Coronary artery (tissue), 2 donors: Measurements from ENCODE around the gene PLXNA4.

Source experiments
- DNase-seq: peaks from one replicate; pipeline ENCODE4 v3.0.0-alpha.2; 2017; ENCODE audit warnings: low spot score
- H3K27ac ChIP-seq, 2 donors: fragments of 200-600 bp; sonication (generic); one replicate each; pipeline ENCODE4 v1.5.1; 2016 to 2019
- H3K4me3 ChIP-seq: fragments of 200-600 bp; sonication (generic); 2 replicates; pipeline ENCODE4 v1.5.1; 2016; ENCODE audit warnings: mild to moderate bottlenecking, moderate library complexity
- CTCF ChIP-seq: fragments of 200-600 bp; sonication (generic); IDR thresholded peaks from one replicate; pipeline ENCODE4 v1.5.1; 2019; ENCODE audit warnings: antibody characterized with exemption

Gene PLXNA4

GRCh38 chr7:132590162-132590561, 13.9 kb upstream of the PLXNA4 start:
- H3K27ac ChIP-seq: no peak overlapping the region
- DNase-seq: no peak
- no peak for TF ChIP-seq CTCF
- H3K4me3 ChIP-seq: no peak overlapping the region

- no peak for TF ChIP-seq CTCF
- Histone ChIP-seq H3K4me3 (no peak overlapping the region), H3K27ac (no peak overlapping the region)
- no peak for DNase-seq
These were observed 12.3 kb upstream of the PLXNA4 start for GRCh38 chr7:132588596-132588995.

- no peak for TF ChIP-seq CTCF
- Histone ChIP-seq H3K4me3 (no peak overlapping the region), H3K27ac (no peak overlapping the region)
- DNase-seq: no peak
These were observed 8.7 kb upstream of the PLXNA4 start for GRCh38 chr7:132584796-132585494.

- no peak for DNase-seq
- TF ChIP-seq CTCF: no peak
These were observed 5.2 kb upstream of the PLXNA4 start for GRCh38 chr7:132581431-132581830.

GRCh38 chr7:132580717-132581285, 4.5 kb upstream of the PLXNA4 start:
- no peak overlapping the region for H3K27ac ChIP-seq
- peak; percentile 57 for TF ChIP-seq CTCF
- no peak overlapping the region for H3K4me3 ChIP-seq
- DNase-seq: no peak

More at GRCh38 chr7:132581431-132581830, 5.2 kb upstream of the PLXNA4 start:
- Histone ChIP-seq H3K4me3 (no peak overlapping the region), H3K27ac (no peak overlapping the region)

- no peak for TF ChIP-seq CTCF
- no peak for DNase-seq
- Histone ChIP-seq H3K27ac (no peak overlapping the region), H3K4me3 (no peak overlapping the region)
These were observed 4.0 kb upstream of the PLXNA4 start for GRCh38 chr7:132580277-132580676.
